HL-60 (cell line): ENCODE data around the gene ST6GALNAC3.

Experiments
- DNase-seq, 2 experiments: peaks; one replicate each; pipeline ENCODE4 v3.0.0-alpha.2; 2010 to 2020; ENCODE audit warnings: low read depth in 1 of 2, low spot score in 1 of 2
- H3K27ac ChIP-seq: fragments of 250-450 bp; sonication (Bioruptor Pico); replicated peaks from 2 replicates; pipeline ENCODE4 v1.5.1; 2020; ENCODE audit warnings: mild to moderate bottlenecking, moderate library complexity
- H3K27me3 ChIP-seq: fragments of 250-450 bp; sonication (Bioruptor Pico); 2 replicates; pipeline ENCODE4 v1.5.1; 2021; ENCODE audit warnings: mild to moderate bottlenecking, moderate library complexity; ENCODE audit not compliant: insufficient read depth, poor library complexity, severe bottlenecking
- H3K4me3 ChIP-seq: replicated peaks from 2 replicates; pipeline ENCODE4 v1.5.1; 2011; ENCODE audit warnings: mild to moderate bottlenecking, control low read depth, low read length; ENCODE audit not compliant: insufficient read depth
- CTCF ChIP-seq: IDR thresholded peaks from one replicate; pipeline ENCODE4 v1.5.1; 2011; ENCODE audit warnings: low read length, control low read depth, inconsistent platforms; ENCODE audit not compliant: insufficient read depth
- GABPA ChIP-seq: IDR thresholded peaks from 2 replicates; pipeline ENCODE4 v1.6.1; 2012; ENCODE audit warnings: low read depth
- POLR2AphosphoS5 ChIP-seq: IDR thresholded peaks from 2 replicates; pipeline ENCODE4 v1.6.1; 2012; ENCODE audit warnings: low read depth
- REST ChIP-seq: IDR thresholded peaks from 2 replicates; pipeline ENCODE4 v1.6.1; 2012; ENCODE audit warnings: low read depth; ENCODE audit not compliant: insufficient replicate concordance
- SPI1 ChIP-seq: IDR thresholded peaks from 2 replicates; pipeline ENCODE4 v1.6.1; 2012; ENCODE audit warnings: low read depth, mild to moderate bottlenecking, borderline replicate concordance

Gene ST6GALNAC3

DNA sequence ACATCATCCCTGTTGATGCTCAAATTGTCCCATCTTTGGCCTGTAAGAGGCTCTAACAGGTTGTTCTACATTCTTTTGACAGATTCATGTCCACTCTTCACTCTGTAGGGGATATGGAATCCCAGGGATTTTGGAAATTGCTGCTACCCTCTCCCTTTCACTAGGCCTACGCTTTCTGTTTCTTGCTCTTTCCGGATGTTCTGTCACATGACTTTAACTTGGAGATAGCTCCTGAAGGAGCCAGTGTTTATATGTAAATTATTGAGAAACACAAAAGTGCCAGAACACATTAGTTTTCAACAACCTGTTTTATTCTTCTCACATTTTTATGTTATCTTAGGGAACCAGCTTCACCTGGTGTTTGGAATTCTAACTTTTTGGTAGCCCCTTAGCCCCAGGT, 505.7 kb downstream of the ST6GALNAC3 start:
- no peak for TF ChIP-seq SPI1
- TF ChIP-seq REST = no peak
- no peak for TF ChIP-seq CTCF
- no peak for TF ChIP-seq GABPA
- no peak for TF ChIP-seq POLR2AphosphoS5
- Histone ChIP-seq H3K4me3 (no peak overlapping the region), H3K27ac (no peak overlapping the region), H3K27me3 (no peaks in the 10 kb centered on the region)
- DNase-seq = no peak

DNA sequence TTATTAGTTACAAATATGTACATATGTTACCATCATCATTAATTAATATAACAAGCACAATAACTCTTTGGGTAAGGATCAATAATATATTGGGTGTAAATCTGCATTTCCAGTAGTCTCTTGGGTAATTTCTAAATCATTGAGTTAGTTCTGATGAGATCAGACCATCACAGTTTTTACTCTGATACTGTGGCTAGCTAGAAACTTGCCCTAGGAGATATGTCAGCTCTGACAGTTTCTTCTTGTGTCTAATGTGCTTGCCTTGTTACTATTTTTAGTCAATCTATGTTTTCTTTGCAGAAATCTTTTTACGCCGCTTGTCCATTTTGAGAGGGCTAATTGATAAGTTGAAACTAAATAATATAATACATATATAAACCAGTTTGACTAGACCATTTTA, 507.2 kb downstream of the ST6GALNAC3 start:
- H3K27me3 ChIP-seq = no peaks in the 10 kb centered on the region
- TF ChIP-seq SPI1 (no peak), POLR2AphosphoS5 (no peak), REST (no peak), CTCF (no peak), GABPA (no peak)
- DNase-seq = no peak
- H3K4me3 ChIP-seq = no peak overlapping the region
- no peak overlapping the region for H3K27ac ChIP-seq

GRCh38 chr1:76583235-76583868, 508.8 kb downstream of the ST6GALNAC3 start:
- H3K27me3 ChIP-seq = no peaks in the 10 kb centered on the region
- H3K4me3 ChIP-seq = no peak overlapping the region
- H3K27ac ChIP-seq = no peak overlapping the region
- TF ChIP-seq GABPA (no peak), CTCF (no peak), SPI1 (no peak), POLR2AphosphoS5 (no peak), REST (no peak)
- DNase-seq = no peak
